ES-I3 (cell line): ENCODE data around the gene PCDH9.

Experiments used
- H3K36me3 ChIP-seq: 2 replicates; pipeline ENCODE4 v1.6.1; 2013; ENCODE audit warnings: mild to moderate bottlenecking, low read length, control low read depth, moderate library complexity; ENCODE audit not compliant: insufficient read depth
- H3K4me1 ChIP-seq: 2 replicates; pipeline ENCODE4 v1.6.1; 2013; ENCODE audit warnings: mild to moderate bottlenecking, control low read depth, low read length; ENCODE audit not compliant: insufficient read depth
- H3K9ac ChIP-seq: 2 replicates; pipeline ENCODE4 v1.6.1; 2013; ENCODE audit warnings: low read depth, mild to moderate bottlenecking, low read length, moderate library complexity
- H3K9me3 ChIP-seq: 2 replicates; pipeline ENCODE4 v1.6.1; 2013; ENCODE audit warnings: mild to moderate bottlenecking, low read length, moderate library complexity; ENCODE audit not compliant: control insufficient read depth, insufficient read depth

The PCDH9 gene, protein sequence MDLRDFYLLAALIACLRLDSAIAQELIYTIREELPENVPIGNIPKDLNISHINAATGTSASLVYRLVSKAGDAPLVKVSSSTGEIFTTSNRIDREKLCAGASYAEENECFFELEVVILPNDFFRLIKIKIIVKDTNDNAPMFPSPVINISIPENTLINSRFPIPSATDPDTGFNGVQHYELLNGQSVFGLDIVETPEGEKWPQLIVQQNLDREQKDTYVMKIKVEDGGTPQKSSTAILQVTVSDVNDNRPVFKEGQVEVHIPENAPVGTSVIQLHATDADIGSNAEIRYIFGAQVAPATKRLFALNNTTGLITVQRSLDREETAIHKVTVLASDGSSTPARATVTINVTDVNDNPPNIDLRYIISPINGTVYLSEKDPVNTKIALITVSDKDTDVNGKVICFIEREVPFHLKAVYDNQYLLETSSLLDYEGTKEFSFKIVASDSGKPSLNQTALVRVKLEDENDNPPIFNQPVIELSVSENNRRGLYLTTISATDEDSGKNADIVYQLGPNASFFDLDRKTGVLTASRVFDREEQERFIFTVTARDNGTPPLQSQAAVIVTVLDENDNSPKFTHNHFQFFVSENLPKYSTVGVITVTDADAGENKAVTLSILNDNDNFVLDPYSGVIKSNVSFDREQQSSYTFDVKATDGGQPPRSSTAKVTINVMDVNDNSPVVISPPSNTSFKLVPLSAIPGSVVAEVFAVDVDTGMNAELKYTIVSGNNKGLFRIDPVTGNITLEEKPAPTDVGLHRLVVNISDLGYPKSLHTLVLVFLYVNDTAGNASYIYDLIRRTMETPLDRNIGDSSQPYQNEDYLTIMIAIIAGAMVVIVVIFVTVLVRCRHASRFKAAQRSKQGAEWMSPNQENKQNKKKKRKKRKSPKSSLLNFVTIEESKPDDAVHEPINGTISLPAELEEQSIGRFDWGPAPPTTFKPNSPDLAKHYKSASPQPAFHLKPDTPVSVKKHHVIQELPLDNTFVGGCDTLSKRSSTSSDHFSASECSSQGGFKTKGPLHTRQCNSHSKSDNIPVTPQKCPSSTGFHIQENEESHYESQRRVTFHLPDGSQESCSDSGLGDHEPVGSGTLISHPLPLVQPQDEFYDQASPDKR (N-terminal part only)

DNA sequence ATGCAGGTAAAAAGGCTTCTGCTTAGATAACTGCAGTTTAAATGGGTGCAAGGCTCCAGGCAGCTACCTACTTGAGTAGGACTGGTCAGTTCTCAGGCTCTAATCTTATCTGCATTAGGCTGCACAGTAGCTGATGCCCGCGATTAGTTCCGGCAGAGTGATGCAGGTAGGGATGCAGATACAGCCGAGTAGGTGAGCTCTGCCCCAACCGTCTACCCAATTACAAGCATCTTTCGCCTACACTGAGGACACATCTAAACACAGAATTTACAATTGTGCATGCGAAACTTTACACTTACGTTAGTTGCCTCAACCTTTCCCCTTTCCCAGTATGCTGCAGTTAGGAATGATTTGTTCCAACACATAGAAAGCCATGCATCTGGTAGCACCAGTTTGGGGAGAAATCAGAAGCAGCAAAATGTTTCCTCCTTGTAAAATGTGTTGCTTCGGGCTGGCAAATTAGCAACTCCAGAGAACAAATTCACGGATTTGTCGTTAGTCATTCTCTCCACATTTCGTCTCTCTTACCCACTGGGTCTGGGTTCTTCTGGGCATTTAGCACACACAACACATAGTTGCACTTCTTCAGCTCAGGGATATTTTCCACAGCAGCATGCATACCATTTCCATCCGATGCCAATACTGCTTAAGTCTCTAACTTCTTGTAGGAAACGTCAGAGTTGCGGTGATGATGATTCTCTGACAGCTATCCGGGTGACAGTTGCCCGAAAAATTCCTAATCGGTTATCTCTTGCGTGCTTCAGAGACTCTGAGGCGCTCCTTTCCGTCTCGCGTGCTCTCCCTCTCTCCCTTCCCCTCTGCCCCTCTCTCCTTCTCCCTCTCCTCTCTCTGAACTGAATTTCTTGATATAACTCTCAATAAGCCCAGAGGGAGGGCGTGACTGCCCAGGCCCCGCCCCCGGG is at the start of gene PCDH9:
Gene PCDH9 (minus strand): TSS at position 856 of the 923 bp plus-strand sequence. CDS start 1,896 bp downstream, outside the sequence.
- Histone ChIP-seq H3K4me1 (peaks cover 6% of the 10 kb centered on the region; the same call in 1 of the 2 replicates), H3K36me3 (no peaks in the 10 kb centered on the region), H3K9me3 (no peaks in the 10 kb centered on the region), H3K9ac (peak within 1 kb of the TSS; percentile 98)

DNA sequence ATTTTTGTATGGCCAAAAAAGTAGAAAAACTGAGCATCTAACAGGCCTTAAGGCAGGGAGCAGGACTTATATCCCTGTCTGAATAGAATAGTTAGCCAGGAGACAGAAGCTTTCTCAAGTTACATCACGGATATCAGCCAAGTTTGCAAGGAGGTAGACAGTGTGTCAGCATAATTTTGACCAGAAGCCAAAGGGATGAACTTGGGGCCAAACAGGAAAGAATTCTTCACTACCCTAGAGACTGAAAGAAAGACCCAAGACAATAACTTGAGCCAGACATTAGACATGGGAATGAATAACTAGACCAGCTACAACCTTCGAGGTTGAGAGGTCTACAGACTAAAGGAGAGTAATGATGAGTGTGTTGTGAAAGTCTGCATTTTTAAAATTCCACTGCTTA is 48.1 kb upstream of the PCDH9 start:
- Histone ChIP-seq H3K4me1 (peaks cover 11% of the 10 kb centered on the region; the same call in 1 of the 2 replicates), H3K9ac (no peak overlapping the region)

DNA sequence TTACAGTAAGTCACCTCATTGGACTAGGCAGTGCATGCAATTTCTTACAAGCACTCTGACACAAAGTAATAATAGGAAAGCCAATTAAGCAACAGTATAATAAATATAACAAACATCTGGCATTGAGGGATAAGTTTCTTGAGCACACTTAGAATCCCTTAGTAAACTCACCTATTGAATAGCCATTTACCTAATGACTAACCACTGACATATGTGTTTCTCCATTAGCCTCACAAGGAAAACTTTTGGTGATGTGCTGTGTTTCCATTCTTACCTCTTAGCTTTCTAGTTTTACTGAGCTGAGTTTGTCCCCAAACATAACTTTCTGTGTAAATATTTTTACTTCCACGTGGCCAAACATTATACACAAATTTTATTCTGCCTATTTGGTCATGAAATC is 47.4 kb upstream of the PCDH9 start:
- H3K36me3 ChIP-seq: no peaks in the 10 kb centered on the region
- no peaks in the 10 kb centered on the region; the same call in 1 of the 2 replicates for H3K9me3 ChIP-seq
- no peak overlapping the region for H3K9ac ChIP-seq
- H3K4me1 ChIP-seq: peaks cover 15% of the 10 kb centered on the region; the same call in 1 of the 2 replicates

More for the DNA sequence above, 48.1 kb upstream of the PCDH9 start:
- Histone ChIP-seq H3K9me3 (no peaks in the 10 kb centered on the region; the same call in 1 of the 2 replicates), H3K36me3 (no peaks in the 10 kb centered on the region)

DNA sequence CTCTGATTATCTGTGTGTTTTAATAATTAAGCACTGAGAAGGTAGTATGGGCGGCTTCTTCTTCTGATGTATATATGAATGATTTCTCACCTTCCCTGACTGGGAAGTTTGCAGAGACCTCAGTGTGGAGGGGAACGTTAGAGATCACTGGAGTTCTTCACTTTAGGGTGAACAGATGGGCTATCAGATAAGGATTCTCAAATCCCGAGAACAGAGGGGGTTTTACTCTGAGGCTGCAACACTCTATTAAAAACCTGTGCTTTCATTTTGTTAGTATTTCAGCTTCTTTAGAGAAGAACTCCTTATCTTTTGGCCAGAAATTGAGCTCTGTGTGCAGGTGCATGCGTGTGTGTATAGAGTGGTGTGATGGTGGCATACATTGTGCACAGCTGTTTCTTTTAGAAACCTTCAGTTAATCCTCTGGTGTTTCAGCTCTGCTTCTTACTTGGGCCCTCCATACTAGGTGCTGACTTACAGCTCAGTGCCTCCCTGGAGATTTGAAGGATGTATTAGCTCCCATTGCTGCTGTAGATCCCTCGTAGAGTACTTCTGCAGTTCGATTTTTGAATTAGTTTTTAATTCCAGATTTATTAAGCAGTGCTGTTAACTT is 45.3 kb upstream of the PCDH9 start:
- Histone ChIP-seq H3K36me3 (no peaks in the 10 kb centered on the region), H3K9ac (no peak overlapping the region), H3K4me1 (peaks cover 10% of the 10 kb centered on the region; the same call in 1 of the 2 replicates), H3K9me3 (no peaks in the 10 kb centered on the region; the same call in 1 of the 2 replicates)

DNA sequence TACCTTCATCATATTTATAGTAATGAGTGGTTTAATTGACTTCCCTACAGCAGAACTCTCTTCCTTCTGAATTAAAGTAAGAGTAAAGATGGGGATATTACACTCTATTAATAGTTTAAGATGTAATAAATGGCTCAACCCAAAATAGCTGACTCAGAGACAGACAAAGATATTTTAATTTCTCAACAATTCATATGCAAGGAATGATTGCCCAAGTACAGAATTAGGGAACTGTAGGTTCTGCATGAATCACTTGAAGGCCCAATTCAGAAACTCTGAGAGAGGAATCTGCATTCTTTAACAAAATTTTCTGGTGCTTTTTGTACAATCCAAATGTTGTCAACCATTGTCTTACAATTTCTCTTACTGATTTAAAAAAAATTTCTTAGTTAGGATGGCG is 42.9 kb upstream of the PCDH9 start:
- no peaks in the 10 kb centered on the region for H3K36me3 ChIP-seq
- H3K9ac ChIP-seq: no peak overlapping the region
- no peaks in the 10 kb centered on the region for H3K9me3 ChIP-seq

DNA sequence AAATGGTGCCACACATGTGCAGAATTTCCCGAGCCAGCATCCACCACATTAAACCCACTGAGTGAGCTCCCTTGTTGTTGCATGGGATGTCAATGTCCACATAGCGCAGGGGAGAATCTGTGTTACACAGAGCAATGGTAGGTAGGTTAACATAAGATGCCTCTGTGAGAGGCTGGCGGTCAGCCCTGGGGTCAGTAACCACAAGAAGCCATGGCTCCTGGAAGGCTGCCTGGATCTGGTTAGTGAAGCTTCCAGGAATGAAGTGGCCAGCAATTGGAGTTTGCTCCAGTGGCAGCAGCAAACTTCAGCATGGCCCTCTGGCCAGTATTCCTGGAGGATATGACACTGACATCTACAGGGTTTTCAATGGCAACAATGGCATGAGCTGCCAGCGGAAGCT is 37.0 kb upstream of the PCDH9 start:
- no peaks in the 10 kb centered on the region for H3K9me3 ChIP-seq
- peaks cover under 1% of the 10 kb centered on the region; the same call in 1 of the 2 replicates for H3K4me1 ChIP-seq
- no peak overlapping the region for H3K9ac ChIP-seq
- no peaks in the 10 kb centered on the region for H3K36me3 ChIP-seq

More for the DNA sequence above, 42.9 kb upstream of the PCDH9 start:
- H3K4me1 ChIP-seq: peaks cover 10% of the 10 kb centered on the region; the same call in 1 of the 2 replicates

DNA sequence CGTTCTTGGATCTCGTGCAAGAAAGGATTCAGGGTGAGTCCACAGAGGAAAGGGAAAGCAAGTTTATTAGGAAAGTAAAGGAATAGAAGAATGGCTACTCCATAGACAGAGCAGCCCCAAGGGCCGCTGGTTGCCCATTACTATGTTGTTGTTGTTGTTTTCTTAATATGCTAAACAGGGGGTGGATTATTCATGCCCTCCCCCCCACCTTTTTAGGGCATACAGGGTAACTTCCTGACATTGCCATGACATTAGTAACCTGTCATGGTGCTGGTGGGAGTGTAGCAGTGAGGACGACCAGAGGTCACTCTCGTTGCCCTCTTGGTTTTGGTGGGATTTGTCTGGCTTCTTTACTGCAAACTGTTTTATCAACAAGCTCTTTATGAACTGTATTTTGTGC is 29.1 kb upstream of the PCDH9 start:
- Histone ChIP-seq H3K9ac (no peak overlapping the region), H3K9me3 (no peaks in the 10 kb centered on the region), H3K4me1 (peaks cover 14% of the 10 kb centered on the region), H3K36me3 (no peaks in the 10 kb centered on the region)

DNA sequence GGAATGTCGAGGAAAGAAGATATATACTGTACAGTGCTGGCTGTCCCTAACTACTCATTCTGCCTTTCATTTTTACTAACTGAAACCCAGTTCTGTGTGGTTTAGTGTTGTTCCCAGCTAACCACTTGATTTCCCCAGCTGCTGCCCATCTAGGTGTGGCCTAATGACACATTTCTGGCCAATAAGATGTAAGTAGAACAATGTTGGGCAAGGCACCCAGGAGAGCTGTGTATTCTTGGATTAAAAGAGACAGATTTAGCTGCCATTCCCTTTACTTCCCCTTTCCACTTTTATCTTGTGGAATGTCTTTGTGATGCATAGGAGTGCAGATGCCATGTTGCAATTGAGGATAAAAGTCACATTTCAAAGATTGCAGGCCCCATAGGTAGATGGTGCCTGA is 28.3 kb upstream of the PCDH9 start:
- Histone ChIP-seq H3K36me3 (no peaks in the 10 kb centered on the region), H3K4me1 (peaks cover 14% of the 10 kb centered on the region), H3K9me3 (no peaks in the 10 kb centered on the region), H3K9ac (no peak overlapping the region)

DNA sequence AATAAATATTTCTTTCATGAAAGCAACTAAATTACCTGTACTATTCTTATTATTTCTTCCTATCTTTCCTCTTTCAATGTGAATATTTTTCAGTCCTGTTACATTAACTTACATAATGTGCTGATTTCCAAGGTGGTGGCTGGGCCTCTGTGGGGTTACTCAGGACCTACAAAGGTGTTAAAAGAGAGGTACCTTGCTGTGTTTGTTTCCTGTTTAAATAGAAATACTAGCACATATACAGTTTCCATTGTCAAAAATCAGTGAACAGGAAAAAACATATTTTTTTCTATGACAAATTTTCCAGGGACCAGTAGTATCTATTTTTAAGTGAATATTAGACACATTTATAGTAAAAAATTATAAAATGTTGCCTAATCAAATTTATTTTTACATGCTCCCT is 8.7 kb upstream of the PCDH9 start:
- no peak overlapping the region for H3K9ac ChIP-seq
- H3K4me1 ChIP-seq: peaks cover 5% of the 10 kb centered on the region; the same call in 1 of the 2 replicates
- no peaks in the 10 kb centered on the region for H3K36me3 ChIP-seq
- no peaks in the 10 kb centered on the region for H3K9me3 ChIP-seq

DNA sequence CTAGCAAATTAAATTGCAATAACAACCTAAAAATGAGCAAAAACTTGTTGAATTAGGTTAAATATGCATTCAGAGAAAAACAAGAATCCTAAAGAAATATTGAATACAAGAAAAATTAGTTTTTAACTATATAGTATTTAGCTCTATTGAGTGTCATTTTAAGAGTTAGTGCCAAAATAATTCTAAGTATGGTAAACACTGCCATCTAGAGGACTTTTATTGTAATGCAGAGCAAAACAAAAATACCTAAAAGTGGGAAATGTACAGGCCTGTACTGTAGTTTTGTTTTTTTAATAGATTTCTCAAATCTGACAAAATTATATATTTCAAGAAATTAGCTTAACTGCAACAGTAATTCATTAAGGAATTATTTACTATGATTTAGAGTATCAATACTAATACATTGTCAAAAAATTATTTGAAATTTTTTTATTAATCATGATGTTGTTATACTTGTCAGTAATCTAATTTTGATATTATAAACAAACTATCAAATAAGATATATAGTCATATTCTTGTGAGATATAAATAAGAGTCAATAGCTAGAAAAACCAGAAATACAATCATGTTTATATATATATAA is 8.2 kb upstream of the PCDH9 start:
- H3K36me3 ChIP-seq: no peaks in the 10 kb centered on the region
- H3K4me1 ChIP-seq: peaks cover 6% of the 10 kb centered on the region; the same call in 1 of the 2 replicates
- H3K9me3 ChIP-seq: no peaks in the 10 kb centered on the region
- H3K9ac ChIP-seq: no peak overlapping the region

DNA sequence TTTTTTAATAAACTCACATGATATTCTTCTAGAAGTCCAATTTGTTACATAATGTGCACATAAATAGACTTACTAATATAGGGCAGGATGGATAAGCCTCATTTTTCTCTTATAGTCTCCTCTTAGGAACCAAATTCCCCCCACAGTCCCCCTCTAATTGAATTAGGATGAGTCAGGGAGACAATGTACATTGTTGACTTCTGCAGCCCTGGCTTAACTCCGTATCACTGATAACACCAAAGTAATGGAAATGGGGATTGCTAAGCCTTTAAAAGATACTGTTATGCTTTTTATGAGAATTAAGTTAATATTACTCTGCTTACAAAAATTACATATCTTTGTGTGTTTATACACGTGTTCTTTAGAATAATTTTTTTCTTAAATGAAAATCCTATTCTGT is 5.1 kb upstream of the PCDH9 start:
- no peaks in the 10 kb centered on the region for H3K36me3 ChIP-seq
- peaks cover 6% of the 10 kb centered on the region; the same call in 1 of the 2 replicates for H3K4me1 ChIP-seq
- H3K9me3 ChIP-seq: no peaks in the 10 kb centered on the region
- H3K9ac ChIP-seq: no peak overlapping the region

DNA sequence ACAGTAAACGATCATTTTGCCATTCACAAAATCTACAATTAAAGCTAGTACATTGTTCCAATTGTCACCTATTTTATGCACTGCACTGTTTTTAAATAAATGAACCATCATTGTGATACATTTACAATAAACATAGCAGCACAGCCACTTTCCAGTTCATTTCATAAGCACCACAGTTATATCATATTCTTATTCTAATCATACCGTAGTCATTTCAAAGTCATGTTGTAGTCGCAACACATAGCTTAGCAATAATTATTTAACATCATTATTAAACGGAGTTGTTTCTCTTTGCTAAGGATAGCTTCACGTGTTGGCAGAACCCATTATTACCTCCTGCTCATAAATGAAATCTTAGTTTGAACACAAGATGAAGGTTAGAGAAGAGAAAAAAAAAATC is 2.2 kb upstream of the PCDH9 start:
- peaks cover 6% of the 10 kb centered on the region; the same call in 1 of the 2 replicates for H3K4me1 ChIP-seq
- no peaks in the 10 kb centered on the region for H3K36me3 ChIP-seq
- no peaks in the 10 kb centered on the region for H3K9me3 ChIP-seq
- no peak overlapping the region for H3K9ac ChIP-seq
